Natural killer cell (primary cell): ENCODE measurements around the gene FAAH. TPM values are rescaled to one million over a fixed set of nuclear protein-coding genes. Genes with fewer than 3 reads are reported as not detected.

ENCODE experiments used
- ATAC-seq, 3 donors: fragments of 150-1000 bp in 2 of 3; fragments of 200-7000 bp in 1 of 3; cut with Tn5 transposase; 1 replicate in 1 of 3; 2 replicates in 2 of 3; pipeline ENCODE4 v1.10.0; 2021; ENCODE audit warnings: mild to moderate bottlenecking in 2 of 3, moderate library complexity in 2 of 3
- DNase-seq, 2 donors: peaks; one replicate each; pipeline versions ENCODE4 v3.0.0 to v3.0.0-alpha.2; 2013 to 2021; ENCODE audit warnings: mixed read lengths in 1 of 2
- H3K27ac ChIP-seq: one replicate; pipeline ENCODE4 v1.5.1; 2013; ENCODE audit warnings: mild to moderate bottlenecking, low read length
- H3K27me3 ChIP-seq: one replicate; pipeline ENCODE4 v1.6.1; 2013; ENCODE audit warnings: low read length; ENCODE audit not compliant: control insufficient read depth, insufficient read depth
- H3K36me3 ChIP-seq: one replicate; pipeline ENCODE4 v1.6.1; 2013; ENCODE audit warnings: low read length; ENCODE audit not compliant: control insufficient read depth, insufficient read depth
- H3K4me1 ChIP-seq: one replicate; pipeline ENCODE4 v1.6.1; 2013; ENCODE audit warnings: low read length; ENCODE audit not compliant: control insufficient read depth, insufficient read depth
- H3K4me3 ChIP-seq: one replicate; pipeline ENCODE4 v1.5.1; 2013; ENCODE audit warnings: low read length
- H3K9me3 ChIP-seq: one replicate; pipeline ENCODE4 v1.6.1; 2013; ENCODE audit warnings: low read length; ENCODE audit not compliant: control insufficient read depth, insufficient read depth
- H3K27ac Mint-ChIP-seq, 2 donors: one replicate each; pipeline ENCODE4 v1.8.0; 2022; ENCODE audit warnings: mild to moderate bottlenecking in 2 of 2, mixed read lengths in 2 of 2, moderate library complexity in 1 of 2
- H3K27me3 Mint-ChIP-seq, 2 donors: one replicate each; pipeline ENCODE4 v1.8.0; 2022; ENCODE audit warnings: low read depth in 2 of 2, mixed read lengths in 2 of 2
- H3K36me3 Mint-ChIP-seq: one replicate; pipeline ENCODE4 v1.8.0; 2022; ENCODE audit warnings: mixed read lengths
- H3K4me1 Mint-ChIP-seq, 2 donors: one replicate each; pipeline ENCODE4 v1.8.0; 2022; ENCODE audit warnings: mixed read lengths in 2 of 2
- H3K4me3 Mint-ChIP-seq: one replicate; pipeline ENCODE4 v1.8.0; 2022; ENCODE audit warnings: mild to moderate bottlenecking, moderate library complexity, mixed read lengths
- H3K9me3 Mint-ChIP-seq, 2 donors: one replicate each; pipeline ENCODE4 v1.8.0; 2022; ENCODE audit warnings: mixed read lengths in 2 of 2
- WGBS: methylation state at CpG from one replicate; pipeline ENCODE4 v1.1.7; 2013; ENCODE audit warnings: missing lambda C conversion rate; ENCODE audit not compliant: insufficient coverage; 5-methylcytosine and 5-hydroxymethylcytosine counted together
- intact Hi-C: fragments of 100-400 bp; cut with micrococcal nuclease; formaldehyde crosslinking; loops from one replicate; pipeline ENCODE4 v1.14.2; 2022
- total RNA-seq, 4 donors: library from RNA; stranded (reverse); fragments of 120-200 nt in 1 of 4; gene quantifications; one replicate each; pipeline versions ENCODE4 v1.2.3 to v1.2.4, GENCODE V29; 2013 to 2022
- TF ChIP-seq, protein P1 (sequence below): fragments of 200-600 bp; IDR thresholded peaks from one replicate; pipeline ENCODE4 v1.8.0; 2022; ENCODE audit warnings: antibody characterized with exemption

The FAAH gene
- total RNA-seq, 3 donors from 2014 or later (not counting 1 experiment from before 2014, with no cell fraction given), result 4.7 to 10.0 (median 7.9) TPM

GRCh38 chr1:46425726-46426125 is 31.6 kb downstream of the FAAH start:
- WGBS, result 56% methylated on average over 4 of the region's 4 CpGs
- no peaks in the 10 kb centered on the region for H3K36me3 Mint-ChIP-seq
- Histone ChIP-seq H3K4me1 (no peaks in the 10 kb centered on the region), H3K9me3 (no peaks in the 10 kb centered on the region), H3K36me3 (no peaks in the 10 kb centered on the region), H3K27ac (no peak overlapping the region), H3K27me3 (no peaks in the 10 kb centered on the region), H3K4me3 (no peak overlapping the region)
- H3K27me3 Mint-ChIP-seq, result peaks cover 13 to 23% of the 10 kb centered on the region in 2 donors
- H3K4me3 Mint-ChIP-seq, result no peak overlapping the region
- intact Hi-C loops, result no loop called here
- ATAC-seq (no peak), DNase-seq (no peak)
- H3K4me1 Mint-ChIP-seq, result peaks cover 0 to 4% of the 10 kb centered on the region in 2 donors
- no peaks in the 10 kb centered on the region for H3K9me3 Mint-ChIP-seq
- TF ChIP-seq, protein P1, sequence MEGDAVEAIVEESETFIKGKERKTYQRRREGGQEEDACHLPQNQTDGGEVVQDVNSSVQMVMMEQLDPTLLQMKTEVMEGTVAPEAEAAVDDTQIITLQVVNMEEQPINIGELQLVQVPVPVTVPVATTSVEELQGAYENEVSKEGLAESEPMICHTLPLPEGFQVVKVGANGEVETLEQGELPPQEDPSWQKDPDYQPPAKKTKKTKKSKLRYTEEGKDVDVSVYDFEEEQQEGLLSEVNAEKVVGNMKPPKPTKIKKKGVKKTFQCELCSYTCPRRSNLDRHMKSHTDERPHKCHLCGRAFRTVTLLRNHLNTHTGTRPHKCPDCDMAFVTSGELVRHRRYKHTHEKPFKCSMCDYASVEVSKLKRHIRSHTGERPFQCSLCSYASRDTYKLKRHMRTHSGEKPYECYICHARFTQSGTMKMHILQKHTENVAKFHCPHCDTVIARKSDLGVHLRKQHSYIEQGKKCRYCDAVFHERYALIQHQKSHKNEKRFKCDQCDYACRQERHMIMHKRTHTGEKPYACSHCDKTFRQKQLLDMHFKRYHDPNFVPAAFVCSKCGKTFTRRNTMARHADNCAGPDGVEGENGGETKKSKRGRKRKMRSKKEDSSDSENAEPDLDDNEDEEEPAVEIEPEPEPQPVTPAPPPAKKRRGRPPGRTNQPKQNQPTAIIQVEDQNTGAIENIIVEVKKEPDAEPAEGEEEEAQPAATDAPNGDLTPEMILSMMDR, result no peak
- H3K27ac Mint-ChIP-seq, result no peak overlapping the region

DNA sequence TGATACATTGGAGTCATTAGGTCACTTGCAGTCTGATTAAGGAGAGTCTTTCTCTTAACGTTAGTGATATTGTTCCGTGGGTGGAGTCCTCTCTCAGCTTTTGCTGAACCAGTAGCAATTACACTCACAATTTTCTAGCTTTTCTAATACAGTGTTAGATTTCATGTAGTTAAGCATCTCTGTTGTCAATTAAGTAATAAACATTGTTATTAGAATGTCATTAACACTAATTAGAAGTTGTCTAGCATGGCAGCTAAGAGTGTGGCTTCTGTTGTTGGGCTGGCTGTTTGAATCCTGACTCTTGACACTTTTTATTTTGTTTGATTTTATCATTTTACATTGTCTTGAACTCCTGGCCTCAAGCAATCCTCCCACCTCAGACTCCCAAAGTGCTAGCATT is 33.4 kb downstream of the FAAH start:
- Histone ChIP-seq H3K27me3 (no peaks in the 10 kb centered on the region), H3K4me1 (no peaks in the 10 kb centered on the region), H3K9me3 (no peaks in the 10 kb centered on the region), H3K36me3 (no peaks in the 10 kb centered on the region), H3K27ac (no peak overlapping the region), H3K4me3 (no peak overlapping the region)
- TF ChIP-seq, protein P1, result no peak
- Mint-ChIP-seq H3K27me3 (peaks cover 0 to 18% of the 10 kb centered on the region in 2 donors), H3K4me1 (no peaks in the 10 kb centered on the region), H3K4me3 (no peak overlapping the region), H3K36me3 (no peaks in the 10 kb centered on the region), H3K27ac (no peak overlapping the region), H3K9me3 (no peaks in the 10 kb centered on the region)
- DNase-seq (no peak), ATAC-seq (no peak)
- WGBS, result no CpG with 5 or more reads among the region's 2 CpGs
- intact Hi-C loops, result no loop called here

DNA sequence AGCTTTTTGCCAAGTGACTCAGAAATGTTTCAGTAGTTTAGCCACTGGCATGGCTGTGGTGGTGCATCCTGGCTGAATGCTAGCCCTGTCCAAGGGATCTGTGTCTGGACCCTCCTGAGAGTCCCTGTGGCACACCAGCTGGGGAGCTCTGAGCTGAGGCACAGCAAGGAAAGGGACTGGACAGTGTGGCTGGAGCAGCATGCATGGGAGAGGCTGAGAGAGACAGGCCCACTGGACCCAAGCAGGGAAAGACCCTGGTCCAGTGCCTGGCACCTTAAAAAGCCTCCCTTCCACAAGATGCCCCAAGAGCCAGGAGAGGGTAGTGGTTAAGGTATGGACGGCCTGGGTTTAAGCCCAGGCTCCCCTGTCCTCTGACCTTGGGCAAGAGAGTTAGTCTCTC is 35.3 kb downstream of the FAAH start:
- Histone ChIP-seq H3K36me3 (no peaks in the 10 kb centered on the region), H3K9me3 (no peaks in the 10 kb centered on the region), H3K27me3 (no peaks in the 10 kb centered on the region), H3K4me3 (no peak overlapping the region), H3K27ac (no peak overlapping the region), H3K4me1 (no peaks in the 10 kb centered on the region)
- intact Hi-C loops, result no loop called here
- TF ChIP-seq, protein P1, result no peak
- Mint-ChIP-seq H3K4me1 (no peaks in the 10 kb centered on the region), H3K4me3 (no peak overlapping the region), H3K36me3 (no peaks in the 10 kb centered on the region), H3K27me3 (peaks cover 0 to 13% of the 10 kb centered on the region in 2 donors), H3K9me3 (no peaks in the 10 kb centered on the region), H3K27ac (no peak overlapping the region)
- 100% methylated on average over 1 of the region's 1 CpG for WGBS
- ATAC-seq (no peak), DNase-seq (no peak)

DNA sequence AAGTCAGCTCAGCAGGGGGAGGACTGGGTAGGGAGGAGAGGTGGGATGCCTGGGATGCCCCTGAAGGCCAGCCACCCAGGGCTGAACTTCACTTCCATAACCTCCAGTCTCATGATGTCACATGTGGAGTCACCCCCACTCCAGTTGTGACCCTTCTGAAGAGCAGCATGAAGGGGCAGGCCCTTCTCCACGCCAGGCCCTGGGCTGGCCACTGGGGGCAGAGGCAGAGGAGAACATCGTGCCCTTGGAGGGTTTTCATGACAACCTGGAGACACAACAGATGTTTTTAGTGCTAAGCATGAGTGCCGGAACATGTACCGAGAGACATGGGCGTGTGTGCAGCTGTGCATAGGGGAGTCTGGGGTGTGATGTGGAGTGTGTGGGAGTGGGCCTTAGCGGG is 37.6 kb downstream of the FAAH start:
- Mint-ChIP-seq H3K4me1 (no peaks in the 10 kb centered on the region), H3K4me3 (no peak overlapping the region), H3K27ac (no peak overlapping the region), H3K9me3 (no peaks in the 10 kb centered on the region), H3K27me3 (peaks cover 0 to 6% of the 10 kb centered on the region in 2 donors), H3K36me3 (no peaks in the 10 kb centered on the region)
- TF ChIP-seq, protein P1, result no peak
- no peak overlapping the region for H3K4me3 ChIP-seq
- H3K4me1 ChIP-seq, result no peaks in the 10 kb centered on the region
- intact Hi-C loops, result no loop called here
- ATAC-seq (no peak), DNase-seq (no peak)
- H3K9me3 ChIP-seq, result no peaks in the 10 kb centered on the region
- no peak overlapping the region for H3K27ac ChIP-seq
- WGBS, result 65% methylated on average over 5 of the region's 6 CpGs
- no peaks in the 10 kb centered on the region for H3K27me3 ChIP-seq
- no peaks in the 10 kb centered on the region for H3K36me3 ChIP-seq
